GM12878 (cell line): ENCODE results near the gene DCAF7. TPM values are rescaled to one million over a fixed set of nuclear protein-coding genes. Genes with fewer than 3 reads are reported as not detected.

ENCODE experiments used
- ATAC-seq: fragments of 200-7000 bp; cut with Tn5 transposase; 3 replicates; pipeline ENCODE4 v1.9.1; 2020; ENCODE audit warnings: mild to moderate bottlenecking, moderate library complexity
- BruUV-seq: library from RNA; stranded (reverse); fragments of 400-500 nt; replicated peaks from 2 replicates; lab custom pipeline; 2021; lab: Mats Ljungman, UMichigan
- CTCF ChIA-PET: fragments of 300-600 bp; sonication (Branson Sonifier 250); formaldehyde crosslinking; extraction: SDS; loops from one replicate; lab custom pipeline; 2021; ENCODE audit warnings: inconsistent platforms; lab: Yijun Ruan, JAX
- POLR2A ChIA-PET: fragments of 350-600 bp; formaldehyde crosslinking; extraction: SDS; loops from one replicate; lab custom pipeline; 2021; ENCODE audit warnings: inconsistent platforms; lab: Charles Lee
- RAD21 ChIA-PET: fragments of 300-600 bp; sonication (Branson Sonifier 250); formaldehyde crosslinking; loops from one replicate; lab custom pipeline; 2023; ENCODE audit warnings: antibody characterized with exemption; ENCODE audit not compliant: unreplicated experiment; lab: Charles Lee
- SMC1A ChIA-PET: fragments of 300-600 bp; sonication (Branson Sonifier 250); formaldehyde crosslinking; loops from one replicate; lab custom pipeline; 2023; ENCODE audit not compliant: unreplicated experiment, uncharacterized antibody; lab: Charles Lee
- DNase-seq: peaks from one replicate; pipeline ENCODE4 v3.0.0-alpha.2; 2011; ENCODE audit warnings: low read depth, low spot score
- FAIRE-seq: peaks from 3 replicates; lab custom pipeline; 2011; peaks lifted over from hg19 to GRCh38; lab: Jason Lieb, UNC
- H2AFZ ChIP-seq: 2 replicates; pipeline ENCODE4 v1.6.0; 2011; ENCODE audit warnings: low read depth, low read length, control low read depth; ENCODE audit not compliant: control insufficient read depth
- H3K27ac ChIP-seq: 2 replicates; pipeline ENCODE4 v1.5.1; 2011; ENCODE audit warnings: control low read depth; ENCODE audit not compliant: control insufficient read depth, insufficient read depth
- H3K27me3 ChIP-seq, 2 experiments: replicated peaks in 1 of 2; 2 replicates each; pipeline versions ENCODE4 v1.6.0 to v1.6.1; 2011; ENCODE audit warnings: low read length in 1 of 2; ENCODE audit not compliant: control insufficient read depth in 2 of 2, insufficient read depth in 2 of 2
- H3K36me3 ChIP-seq, 2 experiments: 2 replicates each; pipeline ENCODE4 v1.5.1; 2011; ENCODE audit warnings: low read length in 1 of 2; ENCODE audit not compliant: control insufficient read depth in 2 of 2, insufficient read depth in 2 of 2
- H3K4me1 ChIP-seq: 2 replicates; pipeline ENCODE4 v1.6.1; 2011; ENCODE audit warnings: mild to moderate bottlenecking, low read length, moderate library complexity, mixed read lengths; ENCODE audit not compliant: control insufficient read depth, insufficient read depth
- H3K4me2 ChIP-seq: 2 replicates; pipeline ENCODE4 v1.6.0; 2011; ENCODE audit warnings: control low read depth; ENCODE audit not compliant: control insufficient read depth, insufficient read depth
- H3K4me3 ChIP-seq: fragments of 200-600 bp; sonication (generic); 2 replicates; pipeline ENCODE4 v1.5.1; 2016
- H3K79me2 ChIP-seq: 2 replicates; pipeline ENCODE4 v1.6.0; 2011; ENCODE audit warnings: low read length; ENCODE audit not compliant: control insufficient read depth, insufficient read depth
- H3K9ac ChIP-seq: 2 replicates; pipeline ENCODE4 v1.8.0; 2011; ENCODE audit warnings: low read length, control low read depth, mixed read lengths; ENCODE audit not compliant: control insufficient read depth, insufficient read depth
- H3K9me3 ChIP-seq: replicated peaks from 3 replicates; pipeline ENCODE4 v1.5.1; 2011; ENCODE audit warnings: mild to moderate bottlenecking, low read length; ENCODE audit not compliant: control insufficient read depth, insufficient read depth
- H4K20me1 ChIP-seq: 2 replicates; pipeline ENCODE4 v1.6.0; 2011; ENCODE audit not compliant: control insufficient read depth, insufficient read depth
- E2F4 ChIP-seq: IDR thresholded peaks from 2 replicates; pipeline ENCODE4 v1.6.1; 2012; ENCODE audit warnings: low read depth, low read length, improper control_type of control experiment
- RFX5 ChIP-seq: IDR thresholded peaks from 2 replicates; pipeline ENCODE4 v1.6.1; 2011; ENCODE audit warnings: low read depth, low read length, improper control_type of control experiment
- WGBS: methylation state at CpG from one replicate; pipeline ENCODE4 v1.1.6; 2016; ENCODE audit warnings: low lambda C conversion rate; ENCODE audit not compliant: insufficient replicate concordance, insufficient coverage; ENCODE audit errors: missing lambda C conversion rate; 5-methylcytosine and 5-hydroxymethylcytosine counted together
- in situ Hi-C: fragments of 300-500 bp; cut with MboI; formaldehyde crosslinking; loops from 9 replicates; pipeline ENCODE4 v1.14.3; 2018; ENCODE audit warnings: mixed read lengths
- intact Hi-C: fragments of 100-400 bp; cut with micrococcal nuclease; formaldehyde crosslinking; loops from one replicate; pipeline ENCODE4 v1.14.2; 2022; ENCODE audit not compliant: unreplicated experiment
- polyA plus RNA-seq, 11 experiments: library from polyadenylated mRNA; depleted of rRNA in 4 of 11; unstranded in 6 of 11; stranded (reverse) in 5 of 11; fragments of >200 nt; fragmentation: Nextera tagmentation in 4 of 11; fragmentation: Illumina TruSeq in 1 of 11; extraction: Ambion mirVana in 4 of 11; extraction: Trizol in 1 of 11; gene quantifications; 1 replicate in 1 of 11; 2 replicates in 10 of 11; pipeline versions ENCODE4 v1.2.1 to v1.2.3, GENCODE V29; 2011 to 2016; ENCODE audit warnings: inconsistent platforms in 2 of 11, missing spikeins in 2 of 11, low read depth in 1 of 11
- total RNA-seq, 4 experiments: library from RNA; depleted of rRNA in 3 of 4; stranded (reverse); fragments of >200 nt in 3 of 4; fragmentation: Illumina TruSeq in 1 of 4; extraction: Trizol in 1 of 4; gene quantifications; 2 replicates each; pipeline versions ENCODE4 v1.2.1 to v1.2.3, GENCODE V29; 2013 to 2021
- TF ChIP-seq, protein P1 (sequence below): IDR thresholded peaks from 2 replicates; pipeline ENCODE4 v1.6.1; 2012; ENCODE audit warnings: mild to moderate bottlenecking, low read depth, low read length

The DCAF7 gene
- total and polyA plus RNA-seq, 10 of the 15 experiments (the other 5 are each of a cell fraction or from before 2014, with no cell fraction given) = 27.0 to 103 (median 54.5) TPM

GRCh38 chr17:63557416-63557815 lies 7.1 kb downstream of the DCAF7 start:
- ChIA-PET POLR2A (no interaction called here), RAD21 (no interaction called here), CTCF (interaction anchor here (1.1 kb wide), 1 partner anchor 114 kb away, joined by 3 read pairs; no protein-coding TSS in a partner anchor), SMC1A (interaction anchor here (0.9 kb wide), 1 partner anchor 8 kb away, joined by 3 read pairs; no protein-coding TSS in a partner anchor)
- in situ Hi-C loops (no loop called here), intact Hi-C loops (loop anchor here (10.0 kb wide), 1 partner anchor 137 kb away; no protein-coding TSS in a partner anchor)
- peaks cover 18% of the 10 kb centered on the region for H3K4me1 ChIP-seq
- 76% methylated on average over 2 of the region's 2 CpGs for WGBS
- no peak overlapping the region for H2AFZ ChIP-seq
- no peak for ATAC-seq
- H3K4me3 ChIP-seq = 0 out of 2 replicates have a peak overlapping the region, but pooled peaks have one; percentile 0
- no peak overlapping the region for H3K4me2 ChIP-seq
- peaks cover 0 to 2% of the 10 kb centered on the region in 2 experiments; a peak in 1 of 4 replicates for H3K36me3 ChIP-seq
- H3K27ac ChIP-seq = no peak overlapping the region
- DNase-seq = no peak
- TF ChIP-seq E2F4 (no peak), RFX5 (no peak)
- TF ChIP-seq, protein P1, sequence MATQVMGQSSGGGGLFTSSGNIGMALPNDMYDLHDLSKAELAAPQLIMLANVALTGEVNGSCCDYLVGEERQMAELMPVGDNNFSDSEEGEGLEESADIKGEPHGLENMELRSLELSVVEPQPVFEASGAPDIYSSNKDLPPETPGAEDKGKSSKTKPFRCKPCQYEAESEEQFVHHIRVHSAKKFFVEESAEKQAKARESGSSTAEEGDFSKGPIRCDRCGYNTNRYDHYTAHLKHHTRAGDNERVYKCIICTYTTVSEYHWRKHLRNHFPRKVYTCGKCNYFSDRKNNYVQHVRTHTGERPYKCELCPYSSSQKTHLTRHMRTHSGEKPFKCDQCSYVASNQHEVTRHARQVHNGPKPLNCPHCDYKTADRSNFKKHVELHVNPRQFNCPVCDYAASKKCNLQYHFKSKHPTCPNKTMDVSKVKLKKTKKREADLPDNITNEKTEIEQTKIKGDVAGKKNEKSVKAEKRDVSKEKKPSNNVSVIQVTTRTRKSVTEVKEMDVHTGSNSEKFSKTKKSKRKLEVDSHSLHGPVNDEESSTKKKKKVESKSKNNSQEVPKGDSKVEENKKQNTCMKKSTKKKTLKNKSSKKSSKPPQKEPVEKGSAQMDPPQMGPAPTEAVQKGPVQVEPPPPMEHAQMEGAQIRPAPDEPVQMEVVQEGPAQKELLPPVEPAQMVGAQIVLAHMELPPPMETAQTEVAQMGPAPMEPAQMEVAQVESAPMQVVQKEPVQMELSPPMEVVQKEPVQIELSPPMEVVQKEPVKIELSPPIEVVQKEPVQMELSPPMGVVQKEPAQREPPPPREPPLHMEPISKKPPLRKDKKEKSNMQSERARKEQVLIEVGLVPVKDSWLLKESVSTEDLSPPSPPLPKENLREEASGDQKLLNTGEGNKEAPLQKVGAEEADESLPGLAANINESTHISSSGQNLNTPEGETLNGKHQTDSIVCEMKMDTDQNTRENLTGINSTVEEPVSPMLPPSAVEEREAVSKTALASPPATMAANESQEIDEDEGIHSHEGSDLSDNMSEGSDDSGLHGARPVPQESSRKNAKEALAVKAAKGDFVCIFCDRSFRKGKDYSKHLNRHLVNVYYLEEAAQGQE = no peak
- no peak overlapping the region for H3K9ac ChIP-seq
- H3K79me2 ChIP-seq = peaks cover 82% of the 10 kb centered on the region
- no peak for FAIRE-seq
- H3K27me3 ChIP-seq = no peaks in the 10 kb centered on the region
- no TSS peak for BruUV-seq
- peaks cover 3% of the 10 kb centered on the region; the same call in 1 of the 2 replicates for H4K20me1 ChIP-seq
- peaks cover 3% of the 10 kb centered on the region; the same call in 1 of the 3 replicates for H3K9me3 ChIP-seq
